NCI-H2196 treated with DMSO at 0.1 percent for 48 hours (cell line): ENCODE data around the gene MACF1.
"Not testable (repeated sequence)": the region's sequence is repeated elsewhere in the genome, so short reads cannot be mapped to it uniquely, and the experiment has no call there.

Source experiments
- DNase-seq: peaks from one replicate; lab custom pipeline; 2025; ENCODE audit not compliant: unreplicated experiment; lab: John Stamatoyannopoulos, UW

The MACF1 gene

GRCh38 chr1:39204441-39205081, at the start of gene MACF1:
TSS of gene MACF1 (plus strand) at chr1:39204695. CDS start at chr1:39205023, 328 bp downstream.
- DNase-seq, result no peak

- no peak for DNase-seq
These were observed 47.2 kb upstream of the MACF1 start for GRCh38 chr1:39157304-39157703.

GRCh38 chr1:39158327-39159086, 46.0 kb upstream of the MACF1 start:
- peak; percentile 60 for DNase-seq

- no peak for DNase-seq
These were observed 45.1 kb upstream of the MACF1 start for GRCh38 chr1:39159224-39160036.

- DNase-seq, result no peak
These were observed 43.8 kb upstream of the MACF1 start for GRCh38 chr1:39160703-39161102.

GRCh38 chr1:39161811-39162210, 42.7 kb upstream of the MACF1 start:
- DNase-seq, result not testable (repeated sequence)

GRCh38 chr1:39163469-39163868, 41.0 kb upstream of the MACF1 start:
- no peak for DNase-seq

GRCh38 chr1:39164256-39164655, 40.2 kb upstream of the MACF1 start:
- DNase-seq, result no peak

DNA sequence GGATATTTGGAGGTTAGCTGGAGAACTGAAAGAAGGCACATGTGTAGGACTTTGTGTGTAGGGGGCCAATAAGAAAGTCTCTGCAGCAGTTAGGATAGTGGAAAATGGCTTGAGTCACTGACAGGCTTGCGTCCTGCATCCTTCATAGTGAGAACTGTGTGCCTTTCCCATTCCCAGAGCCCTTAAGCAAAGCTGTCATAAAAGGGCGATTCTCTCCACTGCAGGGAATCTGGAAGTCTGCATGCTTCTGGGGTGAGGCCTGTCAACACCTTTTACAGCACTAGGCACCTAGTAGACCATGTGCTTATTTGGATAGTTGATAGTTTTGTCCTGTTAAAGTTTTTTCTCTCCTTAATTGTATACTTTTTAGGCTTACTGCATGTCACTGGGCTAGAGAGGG, 39.4 kb upstream of the MACF1 start:
- DNase-seq, result no peak

GRCh38 chr1:39165488-39165887, 39.0 kb upstream of the MACF1 start:
- no peak for DNase-seq

DNA sequence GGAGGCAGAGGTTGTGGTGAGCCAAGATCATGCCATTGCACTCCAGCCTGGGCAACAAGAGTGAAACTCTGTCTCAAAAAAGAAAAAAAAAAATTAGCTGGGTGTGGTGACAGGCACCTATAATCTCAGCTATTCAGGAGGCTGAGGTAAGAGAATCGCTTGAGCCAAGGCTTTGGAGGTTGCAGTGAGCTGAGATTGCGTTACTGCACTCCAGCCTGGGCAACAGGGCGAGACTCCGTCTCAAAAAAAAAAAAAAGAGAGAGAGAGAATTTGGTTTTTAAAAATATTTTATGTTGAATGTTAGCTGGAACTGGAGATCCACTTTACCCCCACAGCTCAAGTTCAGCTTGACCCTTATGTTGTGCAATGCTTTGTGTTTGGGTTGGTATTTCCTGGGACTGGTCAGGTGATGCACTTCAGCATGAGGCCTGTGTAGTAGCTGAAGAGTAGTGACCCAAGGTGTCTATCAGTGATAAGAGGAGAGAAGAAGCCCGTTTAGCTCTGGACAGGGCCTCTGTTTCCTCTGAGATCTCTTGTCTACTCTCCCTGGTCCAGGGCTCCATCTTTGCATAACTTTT, 36.8 kb upstream of the MACF1 start:
- peak; percentile 82 for DNase-seq

GRCh38 chr1:39168301-39169080, 36.0 kb upstream of the MACF1 start:
- DNase-seq, result no peak

- peak; percentile 68 for DNase-seq
These were observed 33.5 kb upstream of the MACF1 start for GRCh38 chr1:39170731-39171667.

GRCh38 chr1:39173119-39173994, 31.1 kb upstream of the MACF1 start:
- DNase-seq, result no peak

DNA sequence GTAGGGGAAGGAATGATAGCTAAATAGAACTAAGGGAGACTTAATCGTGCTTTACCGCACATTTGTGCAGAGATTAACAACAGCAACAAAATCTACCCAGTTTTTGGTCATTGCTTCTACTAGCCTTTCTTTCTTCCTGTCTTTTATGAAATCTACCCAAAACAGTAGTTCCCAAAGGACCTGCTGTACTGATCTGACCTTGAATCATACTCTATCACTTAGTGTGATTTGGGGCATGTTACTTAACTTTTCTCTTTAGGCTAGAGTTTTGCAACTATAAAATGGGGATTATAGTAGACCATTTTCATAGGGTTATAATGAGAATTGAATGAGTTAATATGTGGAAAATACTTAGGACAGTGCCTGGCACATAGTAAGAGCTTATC, 30.5 kb upstream of the MACF1 start:
- DNase-seq, result no peak

DNA sequence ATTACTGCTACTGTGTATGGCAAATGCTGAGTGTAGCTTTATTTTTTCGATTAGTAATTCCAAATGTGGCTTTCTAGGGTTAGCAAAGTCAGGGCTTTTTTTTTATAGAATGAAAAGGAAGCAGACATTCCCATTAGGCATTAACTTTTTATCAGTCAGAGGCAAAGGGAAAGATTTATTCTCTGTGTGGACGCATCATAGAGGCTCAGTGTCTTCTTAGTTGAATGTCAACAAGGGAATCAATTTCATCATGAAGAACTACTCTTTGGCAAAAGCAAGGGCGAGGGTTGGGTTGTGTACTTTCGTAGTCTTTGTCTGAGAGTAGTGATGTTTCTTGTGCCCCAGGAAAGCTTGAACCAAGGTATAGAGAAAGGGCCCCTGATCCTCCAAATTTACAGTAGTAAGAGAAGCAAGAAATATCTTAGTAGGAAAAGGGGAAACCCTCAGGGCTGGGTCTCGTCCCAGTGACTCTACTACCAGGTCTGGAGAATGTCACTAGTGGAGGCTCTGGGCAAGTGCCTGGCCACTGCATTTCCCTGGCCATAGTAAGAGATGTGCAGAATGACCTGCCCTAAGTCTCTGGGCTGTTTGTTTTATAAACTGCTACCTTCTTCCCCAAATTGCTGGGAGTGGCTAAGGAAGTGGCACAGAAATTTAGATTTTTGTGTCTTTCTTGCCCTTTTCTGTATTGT, 30.0 kb upstream of the MACF1 start:
- DNase-seq, result no peak

DNA sequence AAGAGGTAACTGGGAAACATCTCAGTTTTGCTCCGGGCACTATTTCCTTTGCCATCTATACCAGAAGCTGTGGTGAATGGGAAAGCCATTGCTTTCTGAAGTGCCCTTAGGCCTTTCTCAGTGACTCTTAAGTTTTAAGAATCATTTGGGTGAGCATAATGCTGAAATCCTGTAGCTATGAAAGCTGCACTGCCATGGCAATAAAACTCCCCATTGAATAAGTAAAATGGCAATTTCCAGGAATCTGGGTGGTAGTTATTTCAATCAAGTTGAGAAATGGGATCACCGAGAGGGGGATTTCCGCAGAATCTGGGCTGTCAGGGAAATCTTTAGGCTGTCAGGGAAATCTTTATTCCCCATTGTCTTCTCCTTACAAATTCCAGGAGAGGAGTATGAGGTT, 26.8 kb upstream of the MACF1 start:
- DNase-seq, result no peak
